Gastroesophageal sphincter (tissue), 3 donors: ENCODE data around the gene SYNGR3.
"Not testable (repeated sequence)": the region's sequence is repeated elsewhere in the genome, so short reads cannot be mapped to it uniquely, and the experiment has no call there.

Experiments
- EP300 ChIP-seq: sonication (generic); formaldehyde crosslinking; IDR thresholded peaks from one replicate; pipeline ENCODE4 v1.6.1; 2017; ENCODE audit warnings: antibody characterized with exemption, mild to moderate bottlenecking
- POLR2A ChIP-seq, 2 donors: fragments of 450-650 bp; IDR thresholded peaks; one replicate each; pipeline ENCODE4 v1.6.1; 2017; ENCODE audit warnings: antibody characterized with exemption in 2 of 2, mild to moderate bottlenecking in 2 of 2, moderate library complexity in 1 of 2
- POLR2AphosphoS5 ChIP-seq: sonication (generic); formaldehyde crosslinking; IDR thresholded peaks from one replicate; pipeline ENCODE4 v1.6.1; 2017; ENCODE audit warnings: antibody characterized with exemption
- TF ChIP-seq, protein P1 (sequence below), 4 experiments: fragments of 200-600 bp in 2 of 4; fragments of 450-650 bp in 2 of 4; sonication (generic) in 1 of 4; IDR thresholded peaks; one replicate each; pipeline ENCODE4 v1.5.1; 2017 to 2019; ENCODE audit warnings: antibody characterized with exemption in 4 of 4, mild to moderate bottlenecking in 2 of 4, moderate library complexity in 2 of 4

DNA sequence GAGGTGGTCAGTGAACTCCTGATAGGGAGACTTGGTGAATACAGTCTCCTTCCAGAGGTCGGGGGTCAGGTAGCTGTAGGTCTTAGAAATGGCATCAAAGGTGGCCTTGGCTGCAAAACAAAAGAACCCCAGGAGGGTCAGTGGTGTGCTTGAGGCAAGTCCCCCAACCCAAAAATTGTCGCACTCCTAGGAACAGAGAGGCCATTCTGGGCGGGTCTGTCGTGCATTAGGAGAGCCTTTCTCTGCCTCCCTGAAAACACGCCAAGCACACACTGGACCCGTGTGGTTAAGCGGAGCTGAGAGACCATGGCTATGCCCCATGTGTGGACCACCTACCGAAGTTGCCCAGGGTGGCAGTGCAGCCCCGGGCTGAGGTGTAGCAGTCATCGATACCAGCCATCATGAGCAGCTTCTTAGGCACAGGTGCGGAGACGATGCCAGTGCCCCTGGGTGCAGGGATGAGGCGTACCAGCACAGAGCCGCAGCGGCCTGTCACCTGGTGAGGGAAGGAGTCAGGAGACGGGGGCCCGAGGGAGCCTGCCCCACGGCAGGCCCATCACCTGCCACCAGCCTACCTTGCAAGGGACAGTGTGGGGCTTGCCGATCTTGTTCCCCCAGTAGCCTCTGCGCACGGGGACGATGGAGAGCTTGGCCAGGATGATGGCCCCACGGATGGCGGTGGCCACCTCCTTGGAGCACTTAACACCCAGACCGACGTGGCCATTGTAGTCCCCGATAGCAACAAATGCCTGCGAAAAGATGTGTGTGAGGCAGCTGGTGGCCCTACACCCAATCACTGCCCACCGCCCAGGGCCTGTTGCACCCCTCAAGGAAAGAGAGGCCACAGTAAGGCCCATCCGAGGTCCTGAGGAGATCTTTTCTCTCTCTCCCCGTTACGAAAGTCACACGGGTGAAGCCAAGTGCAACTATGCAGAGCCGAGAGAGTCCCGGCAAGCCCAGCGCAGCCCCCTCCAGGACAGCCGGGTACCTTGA lies 27.3 kb upstream of the SYNGR3 start:
- TF ChIP-seq, protein P1, sequence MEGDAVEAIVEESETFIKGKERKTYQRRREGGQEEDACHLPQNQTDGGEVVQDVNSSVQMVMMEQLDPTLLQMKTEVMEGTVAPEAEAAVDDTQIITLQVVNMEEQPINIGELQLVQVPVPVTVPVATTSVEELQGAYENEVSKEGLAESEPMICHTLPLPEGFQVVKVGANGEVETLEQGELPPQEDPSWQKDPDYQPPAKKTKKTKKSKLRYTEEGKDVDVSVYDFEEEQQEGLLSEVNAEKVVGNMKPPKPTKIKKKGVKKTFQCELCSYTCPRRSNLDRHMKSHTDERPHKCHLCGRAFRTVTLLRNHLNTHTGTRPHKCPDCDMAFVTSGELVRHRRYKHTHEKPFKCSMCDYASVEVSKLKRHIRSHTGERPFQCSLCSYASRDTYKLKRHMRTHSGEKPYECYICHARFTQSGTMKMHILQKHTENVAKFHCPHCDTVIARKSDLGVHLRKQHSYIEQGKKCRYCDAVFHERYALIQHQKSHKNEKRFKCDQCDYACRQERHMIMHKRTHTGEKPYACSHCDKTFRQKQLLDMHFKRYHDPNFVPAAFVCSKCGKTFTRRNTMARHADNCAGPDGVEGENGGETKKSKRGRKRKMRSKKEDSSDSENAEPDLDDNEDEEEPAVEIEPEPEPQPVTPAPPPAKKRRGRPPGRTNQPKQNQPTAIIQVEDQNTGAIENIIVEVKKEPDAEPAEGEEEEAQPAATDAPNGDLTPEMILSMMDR (IDR thresholded peaks at IDR 0.05) = not testable (repeated sequence)
- TF ChIP-seq POLR2A (IDR thresholded peaks at IDR 0.05); EP300; POLR2AphosphoS5: not testable (repeated sequence)
